Spleen (tissue), 11 donors: ENCODE measurements around the gene MALT1. TPM values are rescaled to one million over a fixed set of nuclear protein-coding genes. Genes with fewer than 3 reads are reported as not detected.

Experiments
- DNase-seq: peaks from one replicate; pipeline ENCODE4 v3.0.0-alpha.2; 2020
- H3K27ac ChIP-seq, 8 donors: fragments of 200-600 bp; sonication (generic) in 7 of 8; 1 replicate in 4 of 8; 2 replicates in 4 of 8; pipeline versions ENCODE4 v1.5.0 to v1.8.0; 2016 to 2021; ENCODE audit warnings: inconsistent platforms in 4 of 8, mild to moderate bottlenecking in 4 of 8, moderate library complexity in 1 of 8
- H3K27me3 ChIP-seq, 7 donors: fragments of 200-600 bp; sonication (generic) in 6 of 7; replicated peaks in 1 of 7; 1 replicate in 4 of 7; 2 replicates in 3 of 7; pipeline versions ENCODE4 v1.5.0 to v1.8.0; 2016 to 2021; ENCODE audit warnings: inconsistent platforms in 3 of 7, mild to moderate bottlenecking in 1 of 7
- H3K36me3 ChIP-seq, 6 donors: fragments of 200-600 bp; sonication (generic) in 5 of 6; 1 replicate in 4 of 6; 2 replicates in 2 of 6; pipeline versions ENCODE4 v1.5.0 to v1.8.0; 2016 to 2021; ENCODE audit warnings: inconsistent platforms in 2 of 6
- H3K4me1 ChIP-seq, 6 donors: fragments of 200-600 bp; sonication (generic) in 5 of 6; 1 replicate in 3 of 6; 2 replicates in 3 of 6; pipeline versions ENCODE4 v1.5.0 to v1.8.0; 2016 to 2021; ENCODE audit warnings: inconsistent platforms in 3 of 6
- H3K4me3 ChIP-seq, 8 donors: fragments of 200-600 bp; sonication (generic) in 7 of 8; 1 replicate in 4 of 8; 2 replicates in 4 of 8; pipeline versions ENCODE4 v1.5.0 to v1.8.0; 2016 to 2021; ENCODE audit warnings: inconsistent platforms in 4 of 8, mild to moderate bottlenecking in 4 of 8, moderate library complexity in 2 of 8
- H3K9me3 ChIP-seq, 8 donors: fragments of 200-600 bp; sonication (generic) in 7 of 8; 1 replicate in 4 of 8; 2 replicates in 4 of 8; pipeline versions ENCODE4 v1.5.0 to v1.8.0; 2016 to 2021; ENCODE audit warnings: inconsistent platforms in 4 of 8
- POLR2A ChIP-seq, 3 donors: fragments of 450-650 bp; IDR thresholded peaks; one replicate each; pipeline ENCODE4 v1.5.1; 2017; ENCODE audit warnings: antibody characterized with exemption in 3 of 3, mild to moderate bottlenecking in 1 of 3
- POLR2AphosphoS5 ChIP-seq, 3 donors: sonication (generic); formaldehyde crosslinking; IDR thresholded peaks; one replicate each; pipeline ENCODE4 v1.5.1; 2017; ENCODE audit warnings: antibody characterized with exemption in 3 of 3
- WGBS, 5 donors: extraction: QIAGEN DNeasy Blood & Tissue Kit in 3 of 5; methylation state at CpG; one replicate each; pipeline versions ENCODE4 v1.1.5 to v1.1.7; 2013 to 2018; 5-methylcytosine and 5-hydroxymethylcytosine counted together
- intact Hi-C: fragments of 100-400 bp; cut with DNase I; formaldehyde crosslinking; loops from one replicate; pipeline ENCODE4 v1.15.0; 2023; ENCODE audit warnings: low total_unique reads
- polyA plus RNA-seq, 3 donors: library from polyadenylated mRNA; stranded (reverse); fragments of 200-250 nt; gene quantifications; one replicate each; pipeline ENCODE4 v1.2.1, GENCODE V29; 2013
- total RNA-seq, 7 donors: library from RNA; depleted of rRNA in 3 of 7; stranded (reverse); fragments of >200 nt in 3 of 7; fragmentation: NEBNext Ultra II Directional in 4 of 7; extraction: Animal tissue kit (Norgen Biotek cat#: 25700) in 4 of 7; gene quantifications; one replicate each; pipeline versions ENCODE4 v1.1.0 to v1.2.1, GENCODE V29; 2016 to 2021
- TF ChIP-seq, protein P1 (sequence below), 11 experiments: fragments of 200-600 bp in 7 of 11; fragments of 450-650 bp in 4 of 11; sonication (generic) in 4 of 11; IDR thresholded peaks in 8 of 11; conservative IDR thresholded peaks in 3 of 11; 1 replicate in 7 of 11; 2 replicates in 4 of 11; pipeline versions ENCODE4 v1.4.0 to v1.8.0; 2016 to 2021; ENCODE audit warnings: antibody characterized with exemption in 11 of 11, inconsistent platforms in 4 of 11, mild to moderate bottlenecking in 1 of 11
- donor health status: healthy with polysubstance abuse.
- donor health status: DM: no; HTN: no; CAD: no; lungs with moderate emphysema.
- donor health status: DM: no; HTN: no; CAD: no.
- donor health status: Bipolar disorder and iron deficiency.
- donor health status: healthy.
- donor health status: DM: no; HTN: no; CAD: no.
- donor health status: DM: yes; HTN: yes; CAD: no.

MALT1 gene
- total and polyA plus RNA-seq, 10 donors = 13.3 to 59.6 (median 50.1) TPM

- Histone ChIP-seq H3K36me3 (peaks cover 0 to 10% (median 5%) of the 10 kb centered on the region in 6 donors), H3K4me3 (no peak overlapping the region), H3K4me1 (peaks cover 0 to 18% (median 0%) of the 10 kb centered on the region in 6 donors), H3K9me3 (no peaks in the 10 kb centered on the region), H3K27me3 (peaks cover 0 to 8% (median 0%) of the 10 kb centered on the region in 7 donors), H3K27ac (peak overlapping the region in 1 of 8 donors; percentile 11)
- peak; percentile 50 for DNase-seq
- intact Hi-C loops = no loop called here
- 86 to 90% (median 88%) methylated on average over 14 to 15 of the region's 15 CpGs for WGBS, 5 donors
- TF ChIP-seq POLR2A (IDR thresholded peaks at IDR 0.05) = no peak
- TF ChIP-seq, protein P1, sequence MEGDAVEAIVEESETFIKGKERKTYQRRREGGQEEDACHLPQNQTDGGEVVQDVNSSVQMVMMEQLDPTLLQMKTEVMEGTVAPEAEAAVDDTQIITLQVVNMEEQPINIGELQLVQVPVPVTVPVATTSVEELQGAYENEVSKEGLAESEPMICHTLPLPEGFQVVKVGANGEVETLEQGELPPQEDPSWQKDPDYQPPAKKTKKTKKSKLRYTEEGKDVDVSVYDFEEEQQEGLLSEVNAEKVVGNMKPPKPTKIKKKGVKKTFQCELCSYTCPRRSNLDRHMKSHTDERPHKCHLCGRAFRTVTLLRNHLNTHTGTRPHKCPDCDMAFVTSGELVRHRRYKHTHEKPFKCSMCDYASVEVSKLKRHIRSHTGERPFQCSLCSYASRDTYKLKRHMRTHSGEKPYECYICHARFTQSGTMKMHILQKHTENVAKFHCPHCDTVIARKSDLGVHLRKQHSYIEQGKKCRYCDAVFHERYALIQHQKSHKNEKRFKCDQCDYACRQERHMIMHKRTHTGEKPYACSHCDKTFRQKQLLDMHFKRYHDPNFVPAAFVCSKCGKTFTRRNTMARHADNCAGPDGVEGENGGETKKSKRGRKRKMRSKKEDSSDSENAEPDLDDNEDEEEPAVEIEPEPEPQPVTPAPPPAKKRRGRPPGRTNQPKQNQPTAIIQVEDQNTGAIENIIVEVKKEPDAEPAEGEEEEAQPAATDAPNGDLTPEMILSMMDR (IDR thresholded peaks at IDR 0.05 in 8 of 11, conservative IDR thresholded peaks at IDR 0.05 in 3 of 11) = no peak
- TF ChIP-seq POLR2AphosphoS5 (IDR thresholded peaks at IDR 0.05) = no peak
Measured at GRCh38 chr18:58755304-58756010, 84.2 kb downstream of the MALT1 start.

- peak in 1 of 3 donors; percentile 62 for TF ChIP-seq POLR2AphosphoS5 (IDR thresholded peaks at IDR 0.05)
- TF ChIP-seq, protein P1 (IDR thresholded peaks at IDR 0.05 in 8 of 11, conservative IDR thresholded peaks at IDR 0.05 in 3 of 11) = no peak
- no peak for TF ChIP-seq POLR2A (IDR thresholded peaks at IDR 0.05)
- Histone ChIP-seq H3K4me3 (no peak overlapping the region), H3K9me3 (no peaks in the 10 kb centered on the region), H3K4me1 (peaks cover 0 to 19% (median under 1%) of the 10 kb centered on the region in 6 donors), H3K36me3 (peaks cover 0 to 3% (median 0%) of the 10 kb centered on the region in 6 donors), H3K27me3 (peaks cover 0 to 12% (median 0%) of the 10 kb centered on the region in 7 donors), H3K27ac (no peak overlapping the region)
- intact Hi-C loops = no loop called here
- DNase-seq = peak; percentile 66
- WGBS, 5 donors = 90 to 94% (median 93%) methylated on average over 6 to 10 of the region's 10 CpGs
Measured at GRCh38 chr18:58756148-58756547, 84.9 kb downstream of the MALT1 start.

DNA sequence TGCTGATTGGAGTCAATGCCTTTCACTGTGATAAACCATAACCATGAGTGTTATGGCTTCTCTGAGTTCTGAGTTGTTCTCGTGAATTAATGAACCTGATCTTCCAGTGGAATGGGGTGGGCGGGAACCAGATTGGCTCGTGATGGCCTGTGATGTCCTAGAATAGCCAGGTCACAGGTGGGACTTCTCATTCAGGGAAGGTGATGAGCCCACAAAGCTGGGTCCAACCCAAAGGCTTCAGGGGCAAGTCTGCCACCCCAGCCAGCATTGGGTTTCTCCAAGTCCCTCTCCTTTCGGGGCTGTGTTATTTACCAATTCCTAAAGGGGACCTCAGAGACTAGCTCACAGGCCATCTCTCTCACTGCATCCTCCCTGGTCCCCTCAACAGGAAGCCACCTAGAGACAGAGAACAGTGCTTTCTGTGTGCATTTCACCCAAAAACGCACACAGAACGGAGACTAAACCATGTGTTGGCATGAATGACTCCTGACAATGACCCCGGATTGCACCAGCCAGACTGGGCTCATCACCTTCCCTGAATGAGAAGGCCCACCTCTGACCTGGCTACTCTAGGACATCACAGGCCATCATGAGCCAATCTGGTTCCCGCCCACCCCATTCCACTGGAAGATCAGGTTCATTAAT is 85.5 kb downstream of the MALT1 start:
- WGBS, 5 donors = 86 to 100% (median 90%) methylated on average over 5 to 8 of the region's 8 CpGs
- intact Hi-C loops = no loop called here

More for the DNA sequence above, 85.5 kb downstream of the MALT1 start:
- Histone ChIP-seq H3K9me3 (no peaks in the 10 kb centered on the region), H3K27me3 (peaks cover 0 to 12% (median 0%) of the 10 kb centered on the region in 7 donors), H3K4me1 (peaks cover 0 to 25% (median 6%) of the 10 kb centered on the region in 6 donors), H3K27ac (no peak overlapping the region), H3K36me3 (no peaks in the 10 kb centered on the region), H3K4me3 (no peak overlapping the region)
- TF ChIP-seq, protein P1 (IDR thresholded peaks at IDR 0.05 in 8 of 11, conservative IDR thresholded peaks at IDR 0.05 in 3 of 11) = no peak
- DNase-seq = peak; percentile 45
